Measurements from ENCODE around the gene DCP1B.

DCP1B gene

GRCh38 chr12:1933342-1934051 is 70.8 kb downstream of the DCP1B start:
- H3K4me3 ChIP-seq (ENCODE audit: control insufficient read depth, low read depth, low read length), result no peak overlapping the region

GRCh38 chr12:1932264-1932777 is 71.9 kb downstream of the DCP1B start:
- H3K4me3 ChIP-seq (ENCODE audit: control insufficient read depth, low read depth, low read length), result no peak overlapping the region
- no peak for TF ChIP-seq CTCF (IDR thresholded peaks at IDR 0.05; ENCODE audit: control insufficient read depth, insufficient read depth, low read depth, low read length, missing control alignments)
- DNase-seq (ENCODE audit: low read depth), result no peak

More at GRCh38 chr12:1933342-1934051, 70.8 kb downstream of the DCP1B start:
- no peak for TF ChIP-seq CTCF (IDR thresholded peaks at IDR 0.05; ENCODE audit: control insufficient read depth, insufficient read depth, low read depth, low read length, missing control alignments)
- DNase-seq (ENCODE audit: low read depth), result no peak

- no peak for DNase-seq (ENCODE audit: low read depth)
- no peak overlapping the region for H3K4me3 ChIP-seq (ENCODE audit: control insufficient read depth, low read depth, low read length)
- TF ChIP-seq CTCF (IDR thresholded peaks at IDR 0.05; ENCODE audit: control insufficient read depth, insufficient read depth, low read depth, low read length, missing control alignments), result no peak
Measured at GRCh38 chr12:1931642-1932041, 72.6 kb downstream of the DCP1B start.

- no peak for DNase-seq (ENCODE audit: low read depth)
- no peak for TF ChIP-seq CTCF (IDR thresholded peaks at IDR 0.05; ENCODE audit: control insufficient read depth, insufficient read depth, low read depth, low read length, missing control alignments)
Measured at GRCh38 chr12:1930803-1931597, 73.3 kb downstream of the DCP1B start.

GRCh38 chr12:1929985-1930802 is 74.1 kb downstream of the DCP1B start:
- DNase-seq (ENCODE audit: low read depth), result no peak
- TF ChIP-seq CTCF (IDR thresholded peaks at IDR 0.05; ENCODE audit: control insufficient read depth, insufficient read depth, low read depth, low read length, missing control alignments), result no peak
- no peak overlapping the region for H3K4me3 ChIP-seq (ENCODE audit: control insufficient read depth, low read depth, low read length)

More at GRCh38 chr12:1930803-1931597, 73.3 kb downstream of the DCP1B start:
- no peak overlapping the region for H3K4me3 ChIP-seq (ENCODE audit: control insufficient read depth, low read depth, low read length)
